NCI-H2227 (cell line): ENCODE data around the gene MAGEH1.

Experiments
- DNase-seq: peaks from one replicate; lab custom pipeline; 2025; ENCODE audit not compliant: unreplicated experiment; lab: John Stamatoyannopoulos, UW

The MAGEH1 gene

DNA sequence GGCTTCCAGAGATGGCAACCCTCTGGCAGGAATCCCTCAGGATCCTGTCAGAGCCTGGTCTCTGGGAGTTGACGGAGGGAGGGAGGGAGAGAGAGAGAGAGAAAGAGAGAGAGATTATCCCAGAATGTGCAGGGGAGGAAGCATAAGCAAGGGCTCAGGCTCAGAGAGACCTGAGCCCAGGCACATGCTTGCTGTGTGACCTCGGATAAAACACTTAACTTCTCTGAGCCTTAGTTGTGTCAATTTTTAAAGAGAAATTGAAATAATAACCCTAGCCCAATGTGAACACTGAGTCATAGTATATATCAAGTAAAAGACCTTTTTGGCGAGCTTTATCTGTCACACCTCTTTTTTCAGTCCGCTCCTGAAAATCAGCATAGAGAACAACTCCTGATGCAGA, 38.2 kb downstream of the MAGEH1 start:
- no peak for DNase-seq

DNA sequence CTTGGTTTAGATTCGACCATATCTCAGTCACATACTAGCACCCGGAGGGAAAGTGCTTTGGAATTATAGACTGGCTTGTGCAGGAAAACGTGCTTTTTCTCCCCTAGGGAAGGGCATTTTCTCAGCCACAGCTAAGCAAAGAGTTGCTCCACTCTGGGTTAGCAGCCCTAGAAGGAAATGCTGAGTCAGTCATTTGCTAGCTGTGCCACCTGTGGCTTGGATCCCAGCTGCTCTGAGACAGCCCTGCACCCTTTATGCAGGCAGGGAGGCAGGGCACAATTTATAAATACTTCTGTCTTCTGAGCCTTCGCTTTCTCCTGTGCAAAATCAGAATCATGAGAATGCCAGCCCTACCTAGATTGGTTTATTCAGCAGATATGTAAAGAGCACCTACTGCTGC, 39.0 kb downstream of the MAGEH1 start:
- no peak for DNase-seq
